CD14-positive monocyte (primary cell): ENCODE measurements around the gene OVOL2. TPM values are rescaled to one million over a fixed set of nuclear protein-coding genes. Genes with fewer than 3 reads are reported as not detected.
"Not testable (repeated sequence)": the region's sequence is repeated elsewhere in the genome, so short reads cannot be mapped to it uniquely, and the experiment has no call there.

Experiments used
- DNase-seq, 3 donors: peaks; one replicate each; pipeline ENCODE4 v3.0.0-alpha.2; 2011 to 2022
- H2AFZ ChIP-seq: 2 replicates; pipeline ENCODE4 v1.6.0; 2012; ENCODE audit warnings: mild to moderate bottlenecking, low read depth, low read length, inconsistent platforms; ENCODE audit not compliant: insufficient read depth, poor library complexity, severe bottlenecking
- H3K27ac ChIP-seq, 2 donors: 1 replicate in 1 of 2; 2 replicates in 1 of 2; pipeline ENCODE4 v1.5.1; 2012 to 2013; ENCODE audit warnings: low read length in 2 of 2, control low read depth in 1 of 2, inconsistent platforms in 1 of 2, low read depth in 1 of 2, mild to moderate bottlenecking in 1 of 2
- H3K27me3 ChIP-seq, 2 donors: one replicate each; pipeline versions ENCODE4 v1.6.0 to v1.6.1; 2011 to 2013; ENCODE audit warnings: low read length in 2 of 2; ENCODE audit not compliant: control insufficient read depth in 2 of 2, insufficient read depth in 2 of 2
- H3K36me3 ChIP-seq, 2 donors: replicated peaks in 1 of 2; 1 replicate in 1 of 2; 2 replicates in 1 of 2; pipeline versions ENCODE4 v1.5.1 to v1.6.1; 2012 to 2013; ENCODE audit warnings: low read length in 2 of 2, control low read depth in 1 of 2, inconsistent platforms in 1 of 2, mild to moderate bottlenecking in 1 of 2; ENCODE audit not compliant: insufficient read depth in 2 of 2, control insufficient read depth in 1 of 2
- H3K4me1 ChIP-seq, 2 donors: 1 replicate in 1 of 2; 2 replicates in 1 of 2; pipeline versions ENCODE4 v1.5.1 to v1.6.1; 2012 to 2013; ENCODE audit warnings: low read length in 2 of 2, control low read depth in 1 of 2, inconsistent platforms in 1 of 2, mild to moderate bottlenecking in 1 of 2, moderate library complexity in 1 of 2; ENCODE audit not compliant: insufficient read depth in 2 of 2, control insufficient read depth in 1 of 2
- H3K4me2 ChIP-seq: replicated peaks from 2 replicates; pipeline ENCODE3; 2012; ENCODE audit warnings: low read length, moderate library complexity, mild to moderate bottlenecking; ENCODE audit not compliant: poor library complexity, severe bottlenecking; ENCODE audit errors: extremely low read depth
- H3K4me3 ChIP-seq, 3 experiments: fragments of 200-600 bp in 1 of 3; sonication (generic) in 1 of 3; replicated peaks in 1 of 3; 1 replicate in 2 of 3; 2 replicates in 1 of 3; pipeline ENCODE4 v1.5.1; 2011 to 2013; ENCODE audit warnings: low read length in 3 of 3, mild to moderate bottlenecking in 3 of 3, control low read depth in 2 of 3, low read depth in 2 of 3, inconsistent platforms in 1 of 3, moderate library complexity in 1 of 3
- H3K79me2 ChIP-seq: 2 replicates; pipeline ENCODE4 v1.6.0; 2012; ENCODE audit warnings: mild to moderate bottlenecking, control low read depth, inconsistent platforms, low read length, moderate library complexity; ENCODE audit not compliant: insufficient read depth
- H3K9ac ChIP-seq: 2 replicates; pipeline ENCODE4 v1.6.0; 2017; ENCODE audit warnings: low read length, mild to moderate bottlenecking; ENCODE audit not compliant: insufficient read depth, poor library complexity, severe bottlenecking
- H3K9me3 ChIP-seq, 2 donors: replicated peaks in 1 of 2; 1 replicate in 1 of 2; 2 replicates in 1 of 2; pipeline versions ENCODE4 v1.5.1 to v1.6.1; 2012 to 2013; ENCODE audit warnings: low read length in 2 of 2, control low read depth in 1 of 2; ENCODE audit not compliant: control insufficient read depth in 1 of 2, insufficient read depth in 1 of 2
- H4K20me1 ChIP-seq: 2 replicates; pipeline ENCODE4 v1.6.0; 2012; ENCODE audit warnings: mild to moderate bottlenecking, low read length, control low read depth, moderate library complexity; ENCODE audit not compliant: insufficient read depth
- H3K27ac Mint-ChIP-seq, 7 donors: one replicate each; pipeline ENCODE4 v1.8.0; 2020; ENCODE audit warnings: mild to moderate bottlenecking in 7 of 7, mixed read lengths in 7 of 7, moderate library complexity in 6 of 7, inconsistent platforms in 2 of 7
- H3K27me3 Mint-ChIP-seq, 3 donors: one replicate each; pipeline ENCODE4 v1.8.0; 2021 to 2022; ENCODE audit warnings: low read depth in 3 of 3, mild to moderate bottlenecking in 3 of 3, mixed read lengths in 3 of 3, moderate library complexity in 3 of 3, inconsistent platforms in 1 of 3
- H3K36me3 Mint-ChIP-seq, 2 donors: one replicate each; pipeline ENCODE4 v1.8.0; 2020; ENCODE audit warnings: mixed read lengths in 2 of 2, inconsistent platforms in 1 of 2, mild to moderate bottlenecking in 1 of 2
- H3K4me1 Mint-ChIP-seq: one replicate; pipeline ENCODE4 v1.8.0; 2020; ENCODE audit warnings: mild to moderate bottlenecking, mixed read lengths
- H3K4me3 Mint-ChIP-seq, 2 donors: one replicate each; pipeline ENCODE4 v1.8.0; 2020; ENCODE audit warnings: mild to moderate bottlenecking in 2 of 2, mixed read lengths in 2 of 2, moderate library complexity in 1 of 2
- H3K9me3 Mint-ChIP-seq, 7 donors: one replicate each; pipeline ENCODE4 v1.8.0; 2020 to 2022; ENCODE audit warnings: mixed read lengths in 7 of 7, mild to moderate bottlenecking in 6 of 7, moderate library complexity in 6 of 7, inconsistent platforms in 2 of 7
- WGBS: methylation state at CpG from one replicate; pipeline ENCODE4 v1.1.5; 2013; ENCODE audit warnings: missing lambda C conversion rate; ENCODE audit not compliant: insufficient coverage; 5-methylcytosine and 5-hydroxymethylcytosine counted together
- intact Hi-C, 2 donors: fragments of 100-400 bp; cut with micrococcal nuclease; formaldehyde crosslinking; loops; one replicate each; pipeline versions ENCODE4 v1.15.0 to v1.15.1; 2023
- polyA plus RNA-seq, 3 donors: library from polyadenylated mRNA; depleted of rRNA in 1 of 3; unstranded in 2 of 3; stranded (reverse) in 1 of 3; fragments of 300-500 nt in 2 of 3; fragments of >200 nt in 1 of 3; fragmentation: Illumina TruSeq in 2 of 3; gene quantifications; 1 replicate in 2 of 3; 2 replicates in 1 of 3; pipeline ENCODE4 v1.2.3, GENCODE V29; 2012 to 2021
- TF ChIP-seq, protein P1 (sequence below): fragments of 200-600 bp; IDR thresholded peaks from one replicate; pipeline ENCODE4 v1.8.0; 2022; ENCODE audit warnings: antibody characterized with exemption, mild to moderate bottlenecking

The OVOL2 gene
- polyA plus RNA-seq, 3 donors, result not detected

DNA sequence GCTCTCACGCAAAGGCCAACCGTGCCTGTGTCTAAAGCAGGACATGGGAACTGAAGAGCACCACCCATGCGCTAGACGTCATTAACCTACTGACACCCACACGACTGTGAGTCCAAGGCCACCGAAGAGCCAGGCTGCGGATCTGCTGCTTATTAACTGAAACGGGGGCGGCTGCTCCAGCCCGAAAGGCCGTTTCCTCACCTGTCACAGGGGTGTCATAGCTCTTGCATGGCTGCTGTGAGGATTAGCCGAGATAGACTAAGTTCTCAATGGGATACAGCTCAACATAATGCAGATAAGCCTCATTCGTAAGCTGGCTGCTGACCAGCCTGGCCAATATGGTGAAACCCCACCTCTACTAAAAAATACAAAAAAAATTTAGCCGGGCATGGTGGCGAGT is 26.7 kb downstream of the OVOL2 start:
- no peak overlapping the region for H2AFZ ChIP-seq
- no peaks in the 10 kb centered on the region for H4K20me1 ChIP-seq
- H3K9me3 ChIP-seq, result no peaks in the 10 kb centered on the region
- no peaks in the 10 kb centered on the region for H3K79me2 ChIP-seq
- no peaks in the 10 kb centered on the region for H3K27me3 ChIP-seq
- H3K4me3 ChIP-seq, result no peak overlapping the region
- WGBS, result 95% methylated on average over 13 of the region's 15 CpGs
- Mint-ChIP-seq H3K4me3 (no peak overlapping the region), H3K4me1 (no peaks in the 10 kb centered on the region), H3K9me3 (no peaks in the 10 kb centered on the region), H3K36me3 (no peaks in the 10 kb centered on the region), H3K27me3 (peaks cover 2 to 8% (median 4%) of the 10 kb centered on the region in 3 donors), H3K27ac (no peak overlapping the region)
- intact Hi-C loops, result no loop called here
- H3K36me3 ChIP-seq, result no peaks in the 10 kb centered on the region
- TF ChIP-seq, protein P1, sequence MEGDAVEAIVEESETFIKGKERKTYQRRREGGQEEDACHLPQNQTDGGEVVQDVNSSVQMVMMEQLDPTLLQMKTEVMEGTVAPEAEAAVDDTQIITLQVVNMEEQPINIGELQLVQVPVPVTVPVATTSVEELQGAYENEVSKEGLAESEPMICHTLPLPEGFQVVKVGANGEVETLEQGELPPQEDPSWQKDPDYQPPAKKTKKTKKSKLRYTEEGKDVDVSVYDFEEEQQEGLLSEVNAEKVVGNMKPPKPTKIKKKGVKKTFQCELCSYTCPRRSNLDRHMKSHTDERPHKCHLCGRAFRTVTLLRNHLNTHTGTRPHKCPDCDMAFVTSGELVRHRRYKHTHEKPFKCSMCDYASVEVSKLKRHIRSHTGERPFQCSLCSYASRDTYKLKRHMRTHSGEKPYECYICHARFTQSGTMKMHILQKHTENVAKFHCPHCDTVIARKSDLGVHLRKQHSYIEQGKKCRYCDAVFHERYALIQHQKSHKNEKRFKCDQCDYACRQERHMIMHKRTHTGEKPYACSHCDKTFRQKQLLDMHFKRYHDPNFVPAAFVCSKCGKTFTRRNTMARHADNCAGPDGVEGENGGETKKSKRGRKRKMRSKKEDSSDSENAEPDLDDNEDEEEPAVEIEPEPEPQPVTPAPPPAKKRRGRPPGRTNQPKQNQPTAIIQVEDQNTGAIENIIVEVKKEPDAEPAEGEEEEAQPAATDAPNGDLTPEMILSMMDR, result no peak
- DNase-seq, result no peak
- no peak overlapping the region for H3K27ac ChIP-seq
- H3K9ac ChIP-seq, result no peak overlapping the region
- no peak overlapping the region for H3K4me2 ChIP-seq
- H3K4me1 ChIP-seq, result no peaks in the 10 kb centered on the region

DNA sequence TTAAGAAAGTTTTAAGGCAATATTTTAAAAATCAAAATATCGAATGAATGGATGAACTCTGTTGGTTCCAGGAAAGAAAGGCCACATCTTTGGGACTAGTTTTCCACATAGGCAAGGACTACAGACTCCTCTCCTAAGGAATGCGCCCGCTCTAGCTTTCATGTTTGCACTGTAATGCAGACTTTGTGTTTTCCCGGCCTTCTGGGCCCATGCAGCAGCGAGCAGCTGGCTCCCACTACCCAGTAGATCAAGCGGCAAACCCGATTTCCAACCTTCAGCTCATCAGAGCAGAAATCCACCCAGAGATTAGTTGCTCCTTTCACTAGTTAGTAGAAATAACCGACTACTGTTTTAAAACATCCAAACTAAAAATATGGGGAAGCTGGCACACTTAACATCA is 27.7 kb downstream of the OVOL2 start:
- intact Hi-C loops, result no loop called here
- Histone ChIP-seq H3K27ac (no peak overlapping the region), H4K20me1 (no peaks in the 10 kb centered on the region), H3K79me2 (no peaks in the 10 kb centered on the region), H3K4me1 (no peaks in the 10 kb centered on the region), H2AFZ (no peak overlapping the region), H3K27me3 (no peaks in the 10 kb centered on the region), H3K9ac (no peak overlapping the region), H3K4me2 (no peak overlapping the region), H3K4me3 (no peak overlapping the region), H3K36me3 (no peaks in the 10 kb centered on the region), H3K9me3 (no peaks in the 10 kb centered on the region)
- TF ChIP-seq, protein P1, result no peak
- Mint-ChIP-seq H3K9me3 (no peaks in the 10 kb centered on the region), H3K27ac (no peak overlapping the region), H3K27me3 (peaks cover 2 to 7% (median 4%) of the 10 kb centered on the region in 3 donors), H3K4me3 (no peak overlapping the region), H3K36me3 (no peaks in the 10 kb centered on the region), H3K4me1 (no peaks in the 10 kb centered on the region)
- WGBS, result 100% methylated on average over 6 of the region's 8 CpGs
- no peak for DNase-seq

DNA sequence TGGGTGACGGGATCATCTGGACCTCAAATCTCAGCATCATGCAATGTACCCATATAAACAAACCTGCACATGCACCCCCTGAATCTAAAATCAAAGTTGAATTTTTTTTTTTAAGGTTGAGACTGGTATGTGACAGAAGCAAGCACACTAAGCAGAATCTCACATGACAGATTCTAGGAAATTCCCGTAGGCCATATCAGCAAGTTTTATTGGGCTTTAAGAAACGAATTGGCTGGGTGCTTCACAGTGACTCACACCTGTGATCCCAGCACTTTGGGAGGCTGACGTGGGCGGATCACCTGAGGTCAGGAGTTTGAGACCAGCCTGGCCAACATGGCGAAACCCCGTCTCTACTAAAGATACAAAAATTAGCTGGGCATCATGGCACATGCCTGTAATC is 30.7 kb downstream of the OVOL2 start:
- H3K9ac ChIP-seq, H3K9me3 Mint-ChIP-seq, H3K27me3 ChIP-seq, H3K4me1 ChIP-seq, H3K36me3 Mint-ChIP-seq, H3K27me3 Mint-ChIP-seq, H4K20me1 ChIP-seq, intact Hi-C loops, H3K27ac ChIP-seq, H3K4me3 Mint-ChIP-seq, DNase-seq, H2AFZ ChIP-seq, H3K4me2 ChIP-seq, H3K79me2 ChIP-seq, H3K36me3 ChIP-seq, H3K9me3 ChIP-seq, H3K27ac Mint-ChIP-seq, H3K4me3 ChIP-seq, H3K4me1 Mint-ChIP-seq: not testable (repeated sequence)
- WGBS, result 88% methylated on average over 3 of the region's 7 CpGs
